Activated CD4-positive, alpha-beta T cell treated with anti-CD3 and anti-CD28 coated beads, Interleukin-2, amount 50 U/mL, for 1 hour (primary cell): Measurements from ENCODE around the gene SPG21.
"Not testable (repeated sequence)": the region's sequence is repeated elsewhere in the genome, so short reads cannot be mapped to it uniquely, and the experiment has no call there.

Experiments
- DNase-seq: peaks from one replicate; pipeline ENCODE4 v3.0.0-alpha.2; 2020

Gene SPG21, protein sequence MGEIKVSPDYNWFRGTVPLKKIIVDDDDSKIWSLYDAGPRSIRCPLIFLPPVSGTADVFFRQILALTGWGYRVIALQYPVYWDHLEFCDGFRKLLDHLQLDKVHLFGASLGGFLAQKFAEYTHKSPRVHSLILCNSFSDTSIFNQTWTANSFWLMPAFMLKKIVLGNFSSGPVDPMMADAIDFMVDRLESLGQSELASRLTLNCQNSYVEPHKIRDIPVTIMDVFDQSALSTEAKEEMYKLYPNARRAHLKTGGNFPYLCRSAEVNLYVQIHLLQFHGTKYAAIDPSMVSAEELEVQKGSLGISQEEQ

DNA sequence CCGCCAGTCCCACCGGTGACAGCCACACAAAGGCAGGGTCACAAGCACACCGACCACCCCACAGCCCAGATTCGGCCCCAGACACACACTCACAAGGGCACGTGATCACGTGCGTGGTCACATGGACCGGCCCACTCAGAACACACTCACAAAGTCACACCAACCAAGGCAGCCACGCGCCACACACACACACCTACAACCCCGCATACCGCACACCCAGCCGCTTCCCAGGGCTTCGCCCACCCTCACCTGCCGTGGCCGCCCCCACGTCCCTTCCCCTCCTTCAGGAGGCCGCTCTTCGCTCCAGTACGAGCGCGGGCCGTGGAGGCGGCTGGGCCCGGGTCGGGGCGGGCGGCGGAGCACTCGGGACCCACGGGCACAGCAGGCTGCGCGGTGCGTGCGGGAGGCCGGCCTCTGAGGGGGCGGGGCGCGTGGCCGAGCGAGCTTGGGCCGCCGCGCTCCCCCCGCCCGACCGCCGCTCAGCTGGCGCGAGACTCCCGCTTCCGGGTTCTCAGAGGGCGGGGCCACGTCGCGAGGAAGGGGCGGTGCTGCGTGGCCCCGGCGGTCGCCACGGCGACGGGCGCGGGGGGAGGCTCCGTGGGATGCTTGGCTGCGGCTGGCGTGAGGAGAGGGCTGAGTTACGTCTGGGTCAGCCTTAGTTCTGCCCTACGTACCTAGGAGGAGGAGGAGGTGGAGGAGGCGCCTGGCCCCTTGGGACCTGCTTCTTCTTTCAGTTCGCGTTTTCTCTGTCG is at the start of gene SPG21:
TSS of gene SPG21 (minus strand) at position 499 of the 752 bp plus-strand sequence. CDS start 6,345 bp downstream, outside the sequence.
- DNase-seq: peak; percentile 88

DNA sequence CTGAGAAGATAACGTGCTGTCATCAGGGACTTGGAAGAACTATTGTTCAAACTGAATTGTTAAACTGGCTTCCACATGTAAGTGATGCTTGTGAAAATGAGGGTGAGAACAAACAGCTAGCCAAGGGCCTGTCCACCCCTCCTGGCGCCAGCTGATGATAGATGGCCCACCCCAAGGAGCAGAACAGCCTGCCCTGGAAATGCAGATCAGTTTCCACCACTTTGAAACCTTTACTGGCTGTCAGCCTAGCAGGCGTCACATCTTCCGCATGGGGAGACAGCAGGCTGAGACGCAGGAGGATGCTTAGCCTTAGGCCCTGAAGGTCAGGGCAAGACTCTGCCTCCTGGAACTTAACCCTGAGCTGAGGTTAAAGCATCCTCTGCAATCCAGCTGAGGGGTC is 49.1 kb upstream of the SPG21 start:
- DNase-seq: no peak

DNA sequence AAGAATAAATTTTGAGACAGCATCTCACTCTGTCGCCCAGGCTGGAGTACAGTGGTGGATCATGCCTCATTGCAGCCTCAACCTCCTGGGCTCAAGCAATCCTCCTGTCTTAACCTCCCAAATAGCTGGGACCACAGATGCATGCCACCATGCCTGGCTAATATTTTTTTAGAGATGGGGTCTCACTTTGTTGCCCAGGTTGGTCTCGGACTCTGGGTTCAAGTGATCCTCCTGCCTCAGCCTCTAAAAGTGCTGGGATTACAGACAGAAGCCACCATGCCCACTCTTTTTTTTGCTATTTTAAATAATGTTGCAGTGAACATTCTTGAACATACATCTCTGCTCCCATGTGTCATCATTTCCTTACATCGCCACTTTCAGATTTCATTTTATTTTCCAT is 48.7 kb upstream of the SPG21 start:
- no peak for DNase-seq

DNA sequence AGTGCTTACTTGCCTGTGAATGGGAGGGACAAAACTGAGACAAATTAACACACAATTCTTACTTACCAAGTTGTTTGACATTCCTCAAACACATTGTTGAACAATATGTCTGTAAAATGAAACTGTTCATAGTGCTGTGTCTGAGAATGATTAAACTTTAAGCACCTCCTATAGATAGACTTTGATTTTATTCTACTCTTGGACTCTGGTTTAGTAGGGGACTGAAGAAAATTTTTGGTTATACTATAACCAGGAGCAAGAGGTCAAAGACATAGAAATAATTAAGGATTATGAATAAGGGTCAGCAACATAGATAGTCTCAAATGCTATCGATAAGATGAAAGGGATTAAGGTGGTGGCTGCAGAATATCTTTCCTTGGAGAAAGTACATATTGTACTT is 47.6 kb upstream of the SPG21 start:
- DNase-seq: no peak

DNA sequence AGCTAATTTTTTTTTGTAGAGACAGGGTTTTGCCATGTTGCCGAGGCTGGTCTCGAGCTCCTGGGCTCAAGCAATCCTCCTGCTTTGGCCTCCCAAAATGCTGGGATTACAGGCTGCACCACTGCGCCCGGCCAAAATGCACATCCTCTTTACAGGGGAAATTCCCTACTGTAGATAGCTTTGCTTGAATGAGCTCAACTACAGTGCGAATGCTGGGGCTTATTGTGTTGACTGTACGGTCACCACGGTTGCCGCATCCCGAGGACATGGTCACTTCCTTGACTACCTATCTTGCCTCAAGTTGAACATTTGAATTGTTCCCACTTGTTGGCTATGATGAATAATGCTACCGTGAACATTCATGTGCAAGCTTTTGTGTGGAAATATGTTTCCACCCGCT is 45.0 kb upstream of the SPG21 start:
- no peak for DNase-seq

DNA sequence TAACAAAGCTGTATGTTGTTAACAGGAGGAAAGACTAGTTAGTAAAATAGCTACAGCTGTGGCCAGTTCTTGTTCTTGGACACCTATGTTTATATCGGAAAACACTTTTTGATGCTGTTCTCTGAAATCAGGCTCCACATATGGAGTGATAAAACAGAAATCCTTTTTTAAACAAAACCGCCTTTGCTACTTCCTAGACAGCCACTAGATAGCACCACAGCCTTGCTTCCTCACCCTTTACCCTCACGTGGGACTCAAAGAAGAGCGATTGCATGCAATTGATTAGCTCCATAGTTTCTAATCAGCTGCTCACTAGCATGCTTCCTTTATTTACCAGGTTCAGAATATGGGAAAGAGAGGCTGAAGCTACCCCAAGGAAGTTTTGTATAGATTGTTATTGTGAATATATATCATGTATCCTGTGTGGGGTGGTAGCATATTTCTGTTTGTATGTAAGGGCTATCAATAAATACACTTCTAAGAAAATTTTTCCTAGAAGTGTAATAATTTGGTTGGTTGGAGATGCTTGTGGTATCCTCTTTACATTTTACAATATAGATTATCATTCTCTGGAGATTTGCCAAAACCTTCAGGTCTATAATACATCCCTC is 44.0 kb upstream of the SPG21 start:
- DNase-seq: no peak

DNA sequence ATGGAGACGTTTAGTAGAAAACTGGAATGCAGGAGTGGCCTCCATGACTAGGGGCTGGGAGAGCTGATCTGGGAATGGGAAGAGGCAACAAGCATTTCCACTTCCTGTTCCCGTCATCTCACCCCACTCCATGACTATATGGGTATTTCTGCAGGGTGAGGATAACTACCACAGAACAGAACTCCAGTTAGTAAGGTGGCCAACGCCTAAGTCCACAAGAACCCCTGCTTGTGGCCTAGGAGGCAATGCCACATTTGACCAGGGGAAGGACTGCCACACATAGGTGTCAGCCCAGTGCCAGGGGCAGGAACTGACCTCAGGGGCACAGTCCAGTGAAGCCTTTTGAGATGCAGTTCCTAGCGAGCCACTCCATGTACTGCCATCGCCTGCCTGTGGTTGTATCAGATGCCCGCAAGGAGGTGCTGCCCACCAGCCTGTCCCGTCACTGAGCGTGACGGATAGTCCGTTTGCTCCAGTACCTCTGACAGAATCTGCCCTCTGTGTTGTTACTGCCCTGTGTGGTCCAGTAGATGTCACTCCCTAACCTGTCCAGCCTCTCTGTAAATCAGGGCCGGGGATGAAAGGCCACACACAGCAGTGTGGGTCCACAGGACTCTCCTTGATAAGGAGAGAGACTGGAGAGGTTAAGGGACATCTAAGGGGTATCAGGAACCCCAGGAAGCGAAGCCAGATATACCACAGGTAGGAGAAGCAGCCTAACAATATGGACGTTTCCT is 43.3 kb upstream of the SPG21 start:
- peak; percentile 32 for DNase-seq

DNA sequence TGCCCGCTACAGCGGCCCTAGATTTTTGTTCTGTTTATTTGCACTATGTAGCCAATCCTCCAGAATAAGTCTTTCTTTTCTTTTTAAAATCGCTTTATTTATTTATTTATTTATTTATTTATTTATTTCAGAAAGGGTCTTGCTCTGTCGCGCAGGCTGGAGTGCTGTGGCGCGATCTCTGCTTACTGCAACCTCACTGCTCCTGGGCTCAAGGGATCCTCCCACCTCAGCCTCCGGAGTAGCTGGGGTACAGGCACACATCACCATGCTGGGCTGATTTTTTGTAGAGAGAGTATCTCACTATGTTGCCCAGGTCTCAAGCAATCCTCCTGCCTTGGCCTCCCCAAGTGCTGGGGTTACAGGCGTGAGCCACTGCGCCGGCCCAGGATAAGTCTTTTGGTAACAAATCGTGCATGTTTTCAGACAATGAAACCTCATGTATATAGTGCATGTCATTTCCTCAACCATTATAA is 40.1 kb upstream of the SPG21 start:
- no peak for DNase-seq

DNA sequence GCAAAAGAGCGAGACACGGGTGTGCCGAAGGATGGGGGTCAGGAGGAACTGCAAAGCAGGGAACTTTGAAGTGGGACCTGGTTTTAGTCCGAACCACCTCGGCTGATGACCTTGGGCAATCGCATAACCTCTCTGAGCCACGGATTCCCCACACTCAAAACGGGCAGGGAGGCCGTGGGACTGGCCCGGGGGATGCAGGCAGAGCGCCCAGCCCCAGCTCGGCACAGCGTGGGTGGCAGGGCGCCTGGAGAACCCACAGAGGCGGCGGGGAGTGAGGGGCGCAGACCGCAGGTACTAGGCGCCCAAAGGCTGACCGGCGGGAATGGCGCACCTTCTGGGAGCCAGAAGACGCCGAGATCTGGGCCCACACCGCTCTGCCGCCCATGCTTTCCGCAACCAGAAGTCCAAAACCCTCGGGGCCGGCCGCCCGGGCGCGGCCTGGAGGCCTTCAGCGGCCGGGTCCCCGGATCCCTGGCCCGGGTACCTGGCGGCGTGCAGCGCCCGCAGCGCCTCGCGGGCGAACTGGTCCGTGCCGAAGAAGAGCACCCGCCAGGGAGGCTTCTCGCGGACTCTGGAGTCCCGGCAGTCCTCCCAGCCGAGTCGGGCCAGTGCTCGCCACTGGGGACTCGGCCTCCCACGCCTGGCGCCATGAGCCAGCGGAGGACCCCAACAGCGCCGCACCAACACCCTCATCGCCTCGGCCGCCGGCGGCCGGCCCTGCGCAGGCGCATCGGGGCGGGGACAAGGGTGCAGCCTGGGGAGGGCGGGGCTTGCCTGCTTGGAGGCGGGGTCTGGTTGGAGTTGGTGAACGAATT is 39.4 kb upstream of the SPG21 start, which contains the start of gene MTFMT:
TSS of gene MTFMT (minus strand) at position 719 of the 815 bp plus-strand sequence. CDS start at position 693, 26 bp downstream.
- DNase-seq: peak; percentile 94

DNA sequence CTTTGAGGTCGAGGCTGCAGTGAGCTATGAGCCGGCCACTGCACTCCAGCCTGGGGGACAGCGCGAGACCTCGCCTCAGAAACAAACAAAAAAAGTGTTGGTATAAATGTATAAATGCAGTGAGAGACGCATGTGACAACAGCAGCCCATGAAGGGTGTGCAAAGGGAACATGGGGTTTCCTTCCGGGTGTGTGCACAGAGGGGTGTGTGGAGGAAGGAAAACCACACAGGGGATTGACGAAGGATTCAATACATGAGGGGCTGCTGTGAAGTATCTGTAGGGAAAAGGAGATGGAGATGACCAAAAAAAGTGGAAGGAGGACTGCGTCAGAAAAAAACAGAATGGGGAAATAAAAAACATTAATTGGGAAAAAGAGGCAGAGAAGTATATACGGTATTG is 38.6 kb upstream of the SPG21 start:
- no peak for DNase-seq

DNA sequence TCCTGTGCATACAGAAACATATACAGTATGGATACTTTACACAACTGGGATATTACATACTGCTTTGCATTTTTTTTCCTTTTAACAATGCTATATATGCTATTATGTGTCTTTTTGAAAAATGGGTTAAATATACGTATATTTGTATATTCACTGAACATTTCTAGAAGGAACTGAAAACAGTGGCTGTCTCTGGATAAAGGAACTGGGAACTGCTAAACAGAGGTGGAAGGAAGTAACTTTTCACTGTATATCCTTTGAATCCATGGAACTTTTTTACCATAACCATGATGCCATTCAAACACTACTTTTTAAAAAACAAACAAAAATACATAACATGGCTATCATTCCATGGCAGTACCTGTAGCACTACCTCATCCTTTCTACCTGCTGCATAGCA is 37.9 kb upstream of the SPG21 start:
- DNase-seq: no peak

DNA sequence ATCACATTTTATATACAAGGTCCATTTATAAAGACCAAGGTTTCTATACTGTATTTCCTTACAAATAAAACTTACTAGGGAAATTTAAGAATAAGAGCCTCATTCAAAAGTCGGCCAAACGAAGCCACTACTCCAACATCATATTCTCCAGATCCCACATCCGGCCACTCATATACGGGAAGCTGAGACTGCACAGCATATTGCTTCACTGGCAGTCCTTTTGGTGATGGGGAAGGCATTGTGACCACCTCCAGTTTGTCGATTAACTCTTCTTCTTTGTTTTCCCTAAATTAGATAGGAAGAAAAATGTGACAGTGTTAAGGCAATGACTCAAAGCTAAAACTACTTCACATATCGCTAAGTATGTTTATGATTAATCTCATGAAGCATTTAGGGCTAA is 37.0 kb upstream of the SPG21 start:
- no peak for DNase-seq

DNA sequence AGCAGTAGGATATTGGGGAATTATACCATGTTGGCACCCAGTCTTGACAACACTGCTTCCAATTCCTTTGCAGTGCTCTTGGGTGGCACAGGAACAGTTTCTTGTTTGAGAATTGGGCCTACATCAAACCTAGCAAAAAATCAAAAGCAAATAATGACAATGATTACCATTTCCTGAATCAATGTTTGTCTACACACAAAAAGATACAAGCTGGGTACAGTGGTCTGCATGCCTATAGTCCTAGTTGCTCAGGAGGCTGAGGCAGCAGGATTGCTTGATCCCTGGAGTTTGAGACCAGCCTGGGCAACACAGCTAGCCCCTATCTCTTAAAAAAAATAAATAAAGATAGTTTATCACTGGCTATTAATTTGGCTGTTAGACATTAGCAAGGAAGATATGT is 31.8 kb upstream of the SPG21 start:
- no peak for DNase-seq

DNA sequence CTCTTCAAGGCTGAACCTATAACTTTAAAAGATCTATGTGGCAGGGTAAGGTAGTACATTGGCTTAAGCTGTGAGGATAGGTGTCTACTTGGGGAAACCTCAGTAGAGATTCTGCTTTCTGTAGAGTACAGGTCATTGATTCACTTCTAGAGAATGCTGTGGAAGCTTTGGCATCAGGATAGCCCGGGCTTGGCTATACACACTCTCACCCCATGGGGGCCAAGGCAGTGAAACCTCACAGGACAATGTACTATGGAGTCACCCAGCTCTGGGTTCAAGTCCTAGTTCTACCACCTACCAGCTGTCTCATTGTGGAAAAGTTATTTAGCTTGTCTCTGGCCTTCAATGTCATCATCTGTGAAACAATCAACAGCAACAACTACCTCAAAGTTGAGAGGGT is 30.7 kb upstream of the SPG21 start:
- no peak for DNase-seq

DNA sequence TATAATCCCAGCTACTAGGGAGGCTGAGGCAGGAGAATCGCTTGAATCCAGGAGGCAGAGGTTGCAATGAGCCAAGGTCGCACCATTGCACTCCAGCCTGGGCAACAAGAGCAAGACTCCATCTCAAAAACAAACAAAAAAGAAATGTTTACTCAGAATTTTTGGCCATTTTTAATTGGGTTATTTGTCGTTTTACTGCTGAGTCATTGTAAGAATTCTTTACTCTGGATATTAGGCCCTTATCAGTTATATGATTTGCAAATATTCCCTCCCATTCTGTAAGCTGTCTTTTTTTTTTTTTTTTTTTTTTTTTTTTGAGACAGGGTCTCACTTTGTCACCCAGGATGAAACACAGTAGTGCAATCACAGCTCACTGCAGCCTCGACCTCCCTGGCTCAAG is 21.5 kb upstream of the SPG21 start:
- DNase-seq: not testable (repeated sequence)

DNA sequence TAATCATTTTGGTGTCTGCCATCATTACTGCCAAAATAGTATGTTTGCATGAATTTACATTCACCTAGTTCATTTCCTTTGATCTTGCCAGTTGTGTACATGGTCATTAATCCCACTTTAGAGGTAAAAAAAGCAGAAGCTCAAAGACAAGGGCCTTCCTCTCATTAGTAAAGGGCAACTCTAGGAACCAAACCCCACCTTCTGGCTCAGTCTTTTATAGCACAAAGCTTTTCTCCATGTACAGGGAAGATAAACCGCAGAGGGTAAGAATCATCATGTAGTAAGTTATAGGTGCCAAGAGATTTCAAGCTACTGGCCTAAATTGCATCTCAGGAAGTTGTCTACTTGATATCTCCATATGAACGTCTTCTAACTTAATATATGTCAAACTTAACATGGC is 19.3 kb upstream of the SPG21 start:
- DNase-seq: no peak

DNA sequence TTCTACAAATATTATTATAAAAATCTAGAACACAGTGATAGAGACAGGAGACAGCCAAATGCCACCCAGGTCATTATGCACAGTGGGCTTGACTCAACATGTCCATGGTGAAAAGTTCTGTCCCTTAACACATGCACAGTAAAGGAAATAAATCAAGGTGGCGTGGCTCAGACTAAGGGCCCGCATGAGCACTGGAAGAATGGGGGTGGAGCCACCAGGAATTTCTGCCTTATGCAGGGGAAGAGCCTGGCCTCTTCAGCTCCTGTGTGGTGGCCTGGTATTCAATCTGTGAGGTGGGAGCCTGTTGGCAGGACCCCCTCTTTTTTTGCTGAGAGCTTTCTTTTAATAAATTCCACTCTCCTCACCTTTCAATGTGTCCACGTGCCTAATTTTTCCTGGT is 17.2 kb upstream of the SPG21 start:
- no peak for DNase-seq

DNA sequence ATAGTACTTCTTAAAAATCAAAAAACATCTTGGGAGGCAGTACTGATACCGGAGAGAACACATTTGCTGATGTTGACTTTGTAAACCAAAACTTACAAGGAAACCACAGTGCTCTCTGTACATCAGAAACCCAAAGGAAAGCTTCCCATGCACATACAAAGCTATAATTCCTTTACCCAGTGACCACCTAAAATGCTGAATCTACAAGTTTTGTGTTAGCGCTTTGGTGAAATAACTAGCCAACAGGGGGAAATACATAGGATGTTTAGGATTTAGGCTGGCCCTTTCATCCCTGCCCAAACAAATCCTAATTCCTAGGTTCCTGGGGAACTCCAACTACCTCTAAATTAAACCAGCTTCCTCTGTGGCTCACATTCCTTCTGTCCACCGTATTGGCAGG is 15.3 kb upstream of the SPG21 start:
- no peak for DNase-seq

DNA sequence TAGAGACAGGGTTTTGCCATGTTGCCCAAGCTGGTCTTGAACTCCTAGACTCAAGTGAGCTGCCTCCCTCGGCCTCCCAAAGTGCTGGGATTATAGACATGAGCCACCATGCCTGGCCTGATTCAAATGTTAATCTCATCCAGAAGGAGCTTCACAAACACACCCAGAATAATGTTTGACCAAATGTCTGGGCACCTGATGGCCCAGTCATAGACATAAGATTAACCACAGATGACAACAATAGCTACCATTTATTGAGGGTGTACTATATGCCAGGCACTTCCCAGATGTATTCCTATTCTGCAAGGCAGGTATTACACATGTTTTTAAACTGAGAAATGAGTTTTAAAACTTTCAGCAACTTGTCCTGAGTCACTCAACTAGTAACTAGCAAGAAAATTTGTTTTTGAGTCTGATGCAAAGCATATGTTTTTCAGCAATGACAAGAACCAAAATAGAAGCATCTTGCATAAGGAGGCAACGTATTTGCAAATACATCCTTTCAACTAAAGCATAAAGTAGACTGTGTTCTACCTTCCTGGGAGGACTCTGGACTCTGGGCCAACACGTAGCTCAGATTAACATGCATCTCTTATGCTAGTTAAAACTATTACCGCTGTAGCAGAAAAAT is 8.1 kb upstream of the SPG21 start:
- DNase-seq: no peak

DNA sequence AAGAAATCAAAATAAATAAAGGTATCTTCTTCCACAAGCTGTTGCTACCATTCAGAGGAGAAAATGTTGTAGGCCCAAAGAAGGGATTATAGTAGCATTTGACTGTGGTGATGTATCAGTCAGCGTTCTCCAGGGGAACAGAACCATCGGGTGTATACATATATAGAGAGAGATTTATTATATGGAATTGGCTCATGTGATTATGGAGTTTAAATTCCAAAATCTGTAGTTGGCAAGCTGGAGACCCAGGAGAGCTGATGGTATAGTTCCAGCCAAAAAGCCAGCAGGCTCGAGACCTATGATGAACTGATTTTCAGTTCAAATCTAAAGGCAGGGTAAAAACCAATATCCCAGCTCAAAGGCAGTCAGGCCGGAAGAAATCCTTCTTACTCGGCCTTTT is 7.4 kb upstream of the SPG21 start:
- DNase-seq: no peak

DNA sequence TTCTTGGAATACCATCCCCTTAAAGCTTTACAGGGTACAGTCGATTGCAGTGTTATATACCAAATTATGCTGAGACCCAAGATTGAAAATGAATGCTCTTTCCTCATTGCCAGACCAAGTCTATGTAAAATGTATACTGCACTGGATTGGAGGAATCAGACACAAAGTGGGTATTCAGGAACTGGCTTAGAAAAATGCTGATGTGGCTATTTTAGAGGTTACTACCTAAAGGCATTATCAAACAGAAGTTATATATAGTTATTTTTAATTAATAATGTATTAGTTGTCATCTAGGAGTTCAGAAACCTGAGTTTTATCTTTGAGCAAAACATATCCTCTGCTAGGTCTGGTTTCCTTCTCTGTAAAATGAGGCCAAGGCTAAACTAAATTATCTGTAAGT is 3.6 kb upstream of the SPG21 start:
- DNase-seq: no peak
